Measurements from ENCODE around the gene SCEL. TPM values are rescaled to one million over a fixed set of nuclear protein-coding genes. Genes with fewer than 3 reads are reported as not detected.

Gene SCEL
- total RNA-seq, 2 experiments from 2014 or later = not detected

DNA sequence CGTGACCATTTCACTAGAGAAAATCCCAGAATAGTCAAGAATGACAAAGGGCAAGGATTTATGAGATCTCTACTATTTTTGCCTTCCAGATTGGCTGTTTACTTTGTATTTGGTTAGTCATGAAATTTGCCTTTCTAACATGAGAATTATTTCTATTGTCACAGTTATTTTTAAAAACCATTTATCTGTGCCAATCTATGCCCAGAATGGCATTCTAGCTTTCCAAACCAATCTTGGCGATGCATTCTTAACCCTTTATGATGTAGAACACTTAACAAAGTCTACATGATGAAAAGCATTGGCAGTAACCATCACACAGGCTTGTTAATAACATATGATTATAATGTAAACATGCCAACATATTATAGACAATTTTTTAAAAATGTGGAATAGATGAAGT, 65.2 kb downstream of the SCEL start:
- no peak overlapping the region for H3K4me3 Mint-ChIP-seq
- peaks cover 5% of the 10 kb centered on the region for H3K27me3 Mint-ChIP-seq
- H3K36me3 Mint-ChIP-seq (ENCODE audit: low read depth) = no peaks in the 10 kb centered on the region
- ChIA-PET CTCF (no interaction called here), POLR2A (no interaction called here)
- no peak for DNase-seq
- intact Hi-C loops (cut with micrococcal nuclease) = no loop called here
- TF ChIP-seq, protein P1, sequence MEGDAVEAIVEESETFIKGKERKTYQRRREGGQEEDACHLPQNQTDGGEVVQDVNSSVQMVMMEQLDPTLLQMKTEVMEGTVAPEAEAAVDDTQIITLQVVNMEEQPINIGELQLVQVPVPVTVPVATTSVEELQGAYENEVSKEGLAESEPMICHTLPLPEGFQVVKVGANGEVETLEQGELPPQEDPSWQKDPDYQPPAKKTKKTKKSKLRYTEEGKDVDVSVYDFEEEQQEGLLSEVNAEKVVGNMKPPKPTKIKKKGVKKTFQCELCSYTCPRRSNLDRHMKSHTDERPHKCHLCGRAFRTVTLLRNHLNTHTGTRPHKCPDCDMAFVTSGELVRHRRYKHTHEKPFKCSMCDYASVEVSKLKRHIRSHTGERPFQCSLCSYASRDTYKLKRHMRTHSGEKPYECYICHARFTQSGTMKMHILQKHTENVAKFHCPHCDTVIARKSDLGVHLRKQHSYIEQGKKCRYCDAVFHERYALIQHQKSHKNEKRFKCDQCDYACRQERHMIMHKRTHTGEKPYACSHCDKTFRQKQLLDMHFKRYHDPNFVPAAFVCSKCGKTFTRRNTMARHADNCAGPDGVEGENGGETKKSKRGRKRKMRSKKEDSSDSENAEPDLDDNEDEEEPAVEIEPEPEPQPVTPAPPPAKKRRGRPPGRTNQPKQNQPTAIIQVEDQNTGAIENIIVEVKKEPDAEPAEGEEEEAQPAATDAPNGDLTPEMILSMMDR (IDR thresholded peaks at IDR 0.05) = no peak
- ATAC-seq = no peak
- H3K27ac Mint-ChIP-seq = no peak overlapping the region
- H3K9me3 Mint-ChIP-seq = no peaks in the 10 kb centered on the region
- no peaks in the 10 kb centered on the region for H3K4me1 Mint-ChIP-seq (ENCODE audit: low read depth)

DNA sequence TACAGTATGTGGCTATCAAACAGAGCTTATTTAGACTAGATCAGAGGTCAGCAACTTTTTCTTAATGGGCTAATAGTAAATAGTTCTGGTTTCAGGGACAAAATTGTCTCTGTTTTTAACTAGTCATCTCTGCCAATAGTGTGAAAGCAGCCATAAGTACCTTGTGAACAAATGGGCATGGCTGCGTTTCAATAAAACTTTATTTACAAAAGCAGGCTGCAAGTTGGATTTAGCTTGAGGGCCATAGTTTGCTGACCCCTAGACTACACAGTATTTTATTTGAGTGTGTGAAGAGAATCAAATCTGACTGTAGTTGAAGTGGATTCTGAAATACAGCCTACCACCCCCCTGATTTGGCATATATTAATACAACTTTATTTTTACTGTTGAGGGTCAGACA, 75.6 kb downstream of the SCEL start:
- Mint-ChIP-seq H3K4me1 (ENCODE audit: low read depth) (no peaks in the 10 kb centered on the region), H3K27ac (no peak overlapping the region), H3K9me3 (no peaks in the 10 kb centered on the region), H3K4me3 (no peak overlapping the region), H3K27me3 (peaks cover 3% of the 10 kb centered on the region), H3K36me3 (ENCODE audit: low read depth) (no peaks in the 10 kb centered on the region)
- no peak for ATAC-seq
- CTCF ChIA-PET = no interaction called here
- intact Hi-C loops (cut with micrococcal nuclease) = no loop called here
- no peak for DNase-seq
- POLR2A ChIA-PET = no interaction called here
- TF ChIP-seq, protein P1 (IDR thresholded peaks at IDR 0.05) = no peak

DNA sequence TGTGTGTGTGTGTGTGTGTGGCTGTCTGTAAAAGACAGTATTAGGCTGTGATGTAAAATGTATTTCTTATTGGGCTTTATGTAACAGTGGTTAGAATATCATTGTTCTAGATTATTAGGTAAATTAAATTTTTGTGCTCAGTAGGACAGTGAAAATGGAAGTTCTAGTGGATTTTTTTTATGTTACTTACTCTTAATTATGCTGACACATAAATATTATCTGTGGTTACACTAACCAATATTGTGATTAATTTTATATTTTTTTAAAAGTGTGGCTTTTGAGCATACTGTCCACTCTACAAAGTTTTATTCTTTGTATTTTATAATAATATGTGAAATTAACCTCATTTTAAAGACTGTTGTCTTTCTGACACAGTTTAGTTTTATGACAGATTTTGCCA, 80.5 kb downstream of the SCEL start:
- CTCF ChIA-PET = no interaction called here
- Mint-ChIP-seq H3K4me3 (no peak overlapping the region), H3K27ac (no peak overlapping the region)

DNA sequence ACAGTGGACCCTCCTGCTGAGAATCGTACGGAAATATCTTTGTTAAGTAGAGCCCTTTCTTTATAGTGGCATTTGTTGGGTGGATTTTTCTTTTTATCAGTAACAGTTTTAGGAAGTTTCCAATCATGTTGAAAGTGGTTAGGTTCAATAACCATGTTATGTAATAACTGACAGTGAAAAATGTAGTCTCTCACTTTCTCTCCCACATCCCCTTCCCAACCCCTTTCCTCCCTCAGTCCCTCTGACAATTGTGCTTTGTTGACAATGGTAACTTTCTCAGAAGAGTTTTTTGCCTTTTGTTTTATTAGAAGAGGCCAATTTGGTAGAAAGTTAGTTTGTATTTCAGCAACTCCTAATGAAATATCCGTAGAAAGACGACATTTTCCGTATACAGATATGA, 84.1 kb downstream of the SCEL start:
- POLR2A ChIA-PET = no interaction called here
- no peaks in the 10 kb centered on the region for H3K36me3 Mint-ChIP-seq (ENCODE audit: low read depth)
- no peak for ATAC-seq
- H3K4me3 Mint-ChIP-seq = no peak overlapping the region
- peaks cover 11% of the 10 kb centered on the region for H3K27me3 Mint-ChIP-seq
- CTCF ChIA-PET = interaction anchor here (0.8 kb wide), 1 partner anchor 15 kb away, joined by 3 read pairs; no protein-coding TSS in a partner anchor
- no peaks in the 10 kb centered on the region for H3K4me1 Mint-ChIP-seq (ENCODE audit: low read depth)
- TF ChIP-seq, protein P1 (IDR thresholded peaks at IDR 0.05) = no peak
- intact Hi-C loops (cut with micrococcal nuclease) = no loop called here
- no peak for DNase-seq
- H3K27ac Mint-ChIP-seq = no peak overlapping the region
- H3K9me3 Mint-ChIP-seq = no peaks in the 10 kb centered on the region

More for the DNA sequence above, 80.5 kb downstream of the SCEL start:
- TF ChIP-seq, protein P1 (IDR thresholded peaks at IDR 0.05) = no peak
- intact Hi-C loops (cut with micrococcal nuclease) = no loop called here
- no peaks in the 10 kb centered on the region for H3K9me3 Mint-ChIP-seq
- DNase-seq (no peak), ATAC-seq (no peak)
- POLR2A ChIA-PET = no interaction called here
- no peaks in the 10 kb centered on the region for H3K4me1 Mint-ChIP-seq (ENCODE audit: low read depth)
- no peaks in the 10 kb centered on the region for H3K36me3 Mint-ChIP-seq (ENCODE audit: low read depth)
- H3K27me3 Mint-ChIP-seq = peaks cover 5% of the 10 kb centered on the region

DNA sequence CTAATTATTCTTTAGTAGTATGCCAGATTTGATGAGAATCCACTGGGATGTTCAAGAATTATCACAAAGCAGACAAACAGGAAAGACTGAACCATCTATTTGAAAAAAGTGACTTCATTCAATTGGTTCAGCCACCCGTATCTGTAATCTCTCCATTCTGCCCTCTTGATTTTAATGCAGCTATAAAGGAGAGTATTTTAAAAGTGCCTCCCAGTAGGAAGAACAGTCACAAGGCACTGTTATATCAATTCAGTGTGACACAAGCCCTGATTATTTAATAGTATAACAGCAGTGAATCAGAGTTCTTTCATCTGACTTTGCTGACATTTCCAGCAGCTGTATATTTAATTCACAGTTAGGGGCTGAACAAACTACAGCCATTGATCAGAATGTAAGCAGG, 84.6 kb downstream of the SCEL start:
- peaks cover 11% of the 10 kb centered on the region for H3K27me3 Mint-ChIP-seq
- ChIA-PET POLR2A (no interaction called here), CTCF (interaction anchor here (0.8 kb wide), 1 partner anchor 16 kb away, joined by 3 read pairs; no protein-coding TSS in a partner anchor)
- TF ChIP-seq, protein P1 (IDR thresholded peaks at IDR 0.05) = no peak
- ATAC-seq = no peak
- no peaks in the 10 kb centered on the region for H3K36me3 Mint-ChIP-seq (ENCODE audit: low read depth)
- no peaks in the 10 kb centered on the region for H3K4me1 Mint-ChIP-seq (ENCODE audit: low read depth)
- H3K4me3 Mint-ChIP-seq = no peak overlapping the region
- intact Hi-C loops (cut with micrococcal nuclease) = no loop called here
- H3K9me3 Mint-ChIP-seq = no peaks in the 10 kb centered on the region
- no peak for DNase-seq
- H3K27ac Mint-ChIP-seq = no peak overlapping the region

Data from activated CD8-positive, alpha-beta T cell treated with anti-CD3 and anti-CD28 coated beads for 36 hours (primary cell).